HG03442 (cell line): ENCODE results near the gene NEBL.

Source experiments
- ATAC-seq: cut with Tn5 transposase; IDR thresholded peaks from one replicate; pipeline ENCODE4 v1.9.1; 2021; ENCODE audit warnings: mild to moderate bottlenecking, moderate library complexity; ENCODE audit not compliant: unreplicated experiment

Gene NEBL

DNA sequence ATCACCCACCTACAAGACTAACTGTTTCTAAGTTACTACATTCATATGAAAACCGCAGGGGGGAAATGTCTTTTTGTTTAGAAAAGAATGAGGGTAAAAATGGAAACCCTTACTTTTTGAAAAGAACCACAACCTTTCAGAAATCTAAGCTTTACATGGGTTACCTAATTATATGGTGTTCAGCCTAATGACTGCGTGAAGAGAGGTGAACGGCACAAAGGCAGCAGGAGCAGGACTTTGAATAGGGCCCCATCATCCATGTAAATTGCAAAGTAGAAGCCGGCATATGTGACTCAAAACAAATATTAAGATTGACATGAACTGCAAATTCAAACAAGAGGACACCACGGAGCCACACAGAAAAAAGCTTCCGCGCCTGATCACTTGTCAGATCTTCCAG, 25.1 kb downstream of the NEBL start:
- no peak for ATAC-seq

DNA sequence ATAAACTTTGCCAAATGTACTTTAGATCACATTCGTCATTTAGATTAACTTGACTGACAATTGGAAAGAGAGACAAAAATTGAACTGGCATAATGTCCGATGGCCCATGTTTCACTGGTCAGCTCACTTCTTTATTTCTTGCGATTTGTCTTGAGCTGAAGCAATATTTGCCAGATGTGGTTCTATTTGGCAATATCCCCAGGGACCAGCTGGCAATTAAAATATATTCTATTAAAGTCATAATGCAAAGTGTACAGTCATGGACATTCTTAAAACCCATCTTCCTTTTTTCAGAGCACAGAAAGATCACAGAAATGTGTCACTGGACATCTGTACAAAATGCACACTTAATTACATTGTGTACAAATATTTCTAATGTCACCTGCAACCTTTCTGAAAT, 26.3 kb downstream of the NEBL start:
- ATAC-seq: no peak

DNA sequence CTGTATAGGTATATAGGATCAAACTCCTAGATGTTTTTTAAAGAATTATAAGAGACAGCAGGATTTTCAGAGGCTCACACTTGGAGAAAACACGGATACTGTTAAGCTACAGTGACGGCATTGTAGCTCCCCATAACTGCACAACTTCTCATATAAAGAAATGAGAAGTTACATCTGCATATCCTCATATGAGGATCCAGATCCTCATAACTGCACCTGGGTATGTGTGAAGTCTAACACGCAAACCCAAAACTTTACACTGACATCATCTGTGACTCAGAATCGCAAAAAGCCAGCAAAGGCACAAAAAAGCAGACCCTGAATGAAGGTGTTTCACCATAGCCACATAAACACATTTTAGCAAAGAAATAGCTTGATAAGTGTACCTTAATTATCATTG, 34.1 kb downstream of the NEBL start:
- no peak for ATAC-seq

DNA sequence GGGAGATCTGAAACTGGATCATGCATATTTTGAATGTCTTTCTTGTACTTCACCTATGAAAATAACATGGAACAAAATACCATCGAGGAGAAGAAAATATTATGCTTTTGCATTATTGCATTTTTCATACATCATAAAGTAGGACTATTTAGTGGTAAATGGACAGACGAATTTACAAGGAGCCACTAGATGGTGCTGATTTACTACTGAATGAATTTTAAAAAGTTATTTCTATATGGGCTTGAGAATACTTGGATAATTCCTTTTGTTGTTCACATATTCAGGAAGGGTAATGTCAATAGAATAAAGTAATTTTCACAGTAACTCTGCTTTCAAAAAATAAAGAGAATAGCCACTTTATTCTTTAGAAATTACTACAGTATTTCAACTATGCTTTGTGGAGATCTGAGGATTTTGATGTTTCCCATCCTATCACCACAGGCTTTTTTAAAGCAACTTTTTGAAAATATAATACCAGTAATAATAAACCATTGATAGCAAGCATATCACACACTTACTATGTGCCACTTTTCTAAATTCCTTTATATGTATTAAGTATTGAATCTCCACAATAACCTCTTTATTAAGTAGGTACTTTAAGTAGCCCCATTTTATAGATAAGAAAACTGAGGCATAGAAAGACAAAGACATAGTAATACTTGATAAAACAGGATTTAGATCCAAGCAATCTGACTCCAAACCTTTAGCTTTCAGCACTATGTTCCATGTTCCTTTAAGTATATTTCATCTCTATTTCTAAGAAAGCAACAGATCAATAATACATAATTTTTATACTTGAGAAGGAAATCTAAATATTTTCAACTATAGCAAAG, 38.6 kb downstream of the NEBL start:
- ATAC-seq: no peak

DNA sequence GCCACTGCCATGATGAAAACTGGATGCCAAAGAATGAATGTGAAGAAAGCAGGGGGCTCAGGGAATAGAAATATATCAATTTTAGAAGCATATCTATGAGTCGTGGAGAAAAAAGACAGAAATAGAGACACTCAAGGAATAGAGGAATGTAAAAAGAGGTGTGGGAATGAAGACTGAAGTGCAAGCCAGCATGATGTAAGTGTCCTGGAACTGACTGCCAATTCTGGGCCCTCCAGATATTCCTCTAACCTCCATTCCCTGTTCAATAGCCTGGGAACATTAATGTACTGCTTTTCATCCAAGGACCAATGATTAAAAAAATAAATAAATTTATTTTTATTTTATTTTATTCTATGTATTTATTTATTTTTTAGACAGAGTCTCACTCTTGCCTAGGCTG, 40.6 kb downstream of the NEBL start:
- no peak for ATAC-seq

DNA sequence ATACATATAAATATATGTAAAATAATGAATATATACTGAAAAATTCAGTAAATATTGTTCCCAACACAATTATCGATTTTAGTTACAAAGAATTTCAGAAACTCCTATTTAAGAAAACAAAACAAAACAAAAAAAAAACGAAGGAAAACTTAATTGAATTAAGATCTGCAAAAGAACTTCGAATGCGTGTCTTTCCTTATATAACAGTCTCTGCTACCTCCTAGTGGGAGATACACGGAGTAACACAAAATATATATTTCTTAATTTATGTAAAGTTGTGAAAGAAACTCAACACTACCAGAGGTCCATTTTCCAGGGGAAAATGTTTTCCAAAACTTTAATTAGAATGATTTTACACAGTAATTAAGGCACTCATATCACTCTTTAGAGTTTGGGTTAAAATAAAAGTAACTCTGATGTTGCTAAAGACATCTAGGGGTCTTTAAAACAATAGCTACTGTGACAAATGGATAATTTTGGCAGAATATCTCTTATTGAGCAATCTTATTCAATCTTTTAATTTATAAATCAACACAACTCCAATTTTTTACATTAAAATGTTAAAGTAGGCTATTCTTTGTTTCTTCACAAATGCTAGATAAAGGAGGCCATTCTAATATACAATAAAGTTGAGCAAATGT, 41.6 kb downstream of the NEBL start:
- no peak for ATAC-seq

DNA sequence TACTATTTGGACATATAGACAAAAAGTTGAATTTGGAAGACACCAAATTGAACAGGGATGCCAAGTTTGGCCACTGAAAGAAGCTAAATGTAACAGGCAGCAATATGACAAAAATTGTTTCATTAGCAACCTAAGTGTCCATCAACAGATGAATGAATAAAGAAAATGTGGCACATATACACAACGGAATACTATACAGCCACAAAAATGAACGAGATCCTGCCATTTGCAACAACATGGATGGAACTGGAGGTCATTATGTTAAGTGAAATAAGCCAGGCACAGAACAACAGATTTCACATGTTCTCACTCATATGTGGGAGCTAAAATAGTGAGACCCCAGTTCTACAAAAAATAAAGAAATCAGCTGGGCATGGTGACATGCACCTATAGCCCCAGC, 43.8 kb downstream of the NEBL start:
- ATAC-seq: no peak

DNA sequence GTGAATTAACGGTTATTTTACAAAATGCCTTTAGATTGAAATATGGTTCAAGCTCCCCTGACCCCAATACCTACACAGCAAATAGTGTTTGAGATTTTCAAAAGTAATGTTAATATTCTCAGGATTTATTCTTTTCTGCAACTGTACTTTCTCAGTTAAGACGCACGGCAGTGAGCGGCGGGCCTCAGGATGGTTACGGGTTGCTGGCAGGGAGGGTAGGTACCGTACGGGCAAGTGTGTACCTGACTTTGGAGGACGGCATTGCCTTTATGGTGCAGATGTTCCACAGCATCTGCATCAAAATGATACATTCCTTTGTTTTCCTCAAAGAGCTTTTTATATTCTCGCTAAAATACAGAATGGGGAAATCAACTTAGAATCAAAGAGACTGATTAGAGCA, 44.8 kb downstream of the NEBL start:
- ATAC-seq: no peak

DNA sequence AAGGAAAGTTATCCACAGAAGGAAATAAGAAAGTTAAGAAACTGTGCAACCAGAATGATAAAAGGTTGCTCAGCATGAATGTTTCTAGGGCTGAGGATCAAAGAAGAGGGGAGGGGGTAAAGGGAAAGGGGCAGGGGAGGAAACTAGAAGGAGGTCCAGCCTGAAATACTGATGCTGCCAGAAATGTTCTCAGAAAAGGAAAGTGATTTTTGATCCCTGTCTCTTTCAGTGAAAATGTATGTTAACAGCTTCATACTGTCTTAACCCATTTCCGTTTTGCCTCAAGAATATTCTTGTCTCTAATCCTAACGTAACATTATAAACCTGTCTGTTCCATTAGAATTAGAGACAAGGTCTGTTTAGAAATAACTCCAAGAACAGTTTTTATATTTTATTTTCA, 49.6 kb downstream of the NEBL start:
- no peak for ATAC-seq

DNA sequence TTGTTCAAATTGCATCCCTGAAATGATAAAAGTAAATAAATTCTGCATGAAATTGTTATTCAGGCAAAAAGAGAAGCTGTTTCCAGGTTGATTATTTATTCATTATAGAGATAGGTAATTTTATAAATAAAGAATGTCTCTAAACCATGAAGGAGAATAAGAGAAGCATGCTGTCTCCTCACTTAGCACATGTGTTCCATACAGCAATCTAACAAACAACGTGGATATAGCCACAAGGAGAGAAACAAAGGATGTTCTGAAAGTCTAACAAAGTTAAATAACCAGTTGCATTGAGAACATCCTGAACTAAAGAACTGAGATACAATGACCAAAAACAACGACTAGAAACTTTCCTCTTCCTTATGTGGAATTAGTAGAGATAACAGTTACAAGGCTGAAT, 50.8 kb downstream of the NEBL start:
- ATAC-seq: no peak

DNA sequence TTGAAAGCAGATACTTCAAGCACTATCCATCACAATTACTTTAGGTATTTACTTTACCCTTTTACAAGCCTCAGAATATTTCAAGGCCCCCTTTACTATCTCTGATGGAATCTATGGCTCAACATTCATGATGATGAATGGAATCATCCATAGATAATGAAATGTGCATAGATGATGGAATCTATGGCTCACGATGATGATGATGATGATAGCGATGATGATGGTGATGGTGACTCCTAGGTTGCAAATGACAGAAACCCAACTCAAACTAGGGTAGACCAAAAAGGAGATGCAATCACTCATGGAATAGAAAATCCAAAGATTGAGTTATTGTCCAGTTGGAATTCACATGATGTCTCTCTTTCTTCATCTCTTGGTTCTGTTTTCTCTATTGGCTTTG, 55.7 kb downstream of the NEBL start:
- no peak for ATAC-seq

DNA sequence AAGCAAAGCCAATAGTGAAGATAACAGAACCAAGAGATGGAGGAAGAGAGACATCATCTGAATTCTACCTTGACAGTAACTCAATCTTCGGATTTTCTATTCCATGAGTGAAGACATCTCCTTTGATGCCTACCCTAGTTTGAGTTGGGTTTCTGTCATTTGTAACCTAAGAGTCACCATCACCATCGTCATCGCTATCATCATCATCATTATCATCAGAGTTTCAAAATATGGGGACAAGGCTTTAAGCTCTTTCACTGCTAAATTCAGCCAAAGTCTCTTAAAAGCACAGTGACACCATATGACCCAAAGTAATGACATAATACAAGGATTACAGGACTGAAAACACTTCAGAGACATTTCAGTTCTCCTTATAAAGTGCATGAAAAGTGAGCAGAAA, 57.2 kb downstream of the NEBL start:
- no peak for ATAC-seq

DNA sequence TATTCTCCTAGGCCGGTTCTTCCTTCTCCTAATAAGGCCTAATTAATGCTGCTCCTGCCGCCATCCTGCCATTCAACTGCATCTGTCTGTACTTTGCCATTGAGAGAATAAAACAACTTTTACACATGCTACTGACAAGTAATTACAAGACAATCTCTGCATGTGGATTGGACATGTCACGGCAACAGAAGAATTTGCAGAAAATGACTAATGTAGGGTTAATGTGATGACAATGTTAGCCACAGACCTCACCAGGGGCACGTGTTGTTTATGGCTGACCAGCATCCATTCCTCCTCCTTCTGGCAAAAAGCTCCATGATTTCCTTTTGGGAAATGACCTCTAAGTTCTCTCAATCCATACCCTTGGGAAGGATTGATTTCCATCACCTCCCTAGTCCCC, 58.0 kb downstream of the NEBL start:
- no peak for ATAC-seq

DNA sequence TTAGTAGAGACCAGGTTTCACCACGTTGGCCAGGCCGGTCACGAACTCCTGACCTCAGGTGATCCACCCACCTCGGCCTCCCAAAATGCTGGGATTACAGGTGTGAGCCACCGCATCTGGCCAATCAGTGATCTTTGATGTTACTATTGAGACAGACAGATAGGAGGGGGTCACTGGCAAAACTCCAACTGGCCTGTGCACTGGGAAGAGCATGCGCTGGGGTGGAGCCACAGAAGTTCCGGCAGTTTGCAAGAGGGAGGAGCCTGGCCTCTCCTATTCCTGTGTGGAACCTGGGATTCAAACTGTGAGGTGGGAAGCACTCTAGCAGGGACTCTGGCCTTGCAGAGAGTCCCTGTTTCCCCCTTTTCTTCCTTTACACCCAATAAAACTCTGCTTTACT, 60.7 kb downstream of the NEBL start:
- ATAC-seq: no peak

DNA sequence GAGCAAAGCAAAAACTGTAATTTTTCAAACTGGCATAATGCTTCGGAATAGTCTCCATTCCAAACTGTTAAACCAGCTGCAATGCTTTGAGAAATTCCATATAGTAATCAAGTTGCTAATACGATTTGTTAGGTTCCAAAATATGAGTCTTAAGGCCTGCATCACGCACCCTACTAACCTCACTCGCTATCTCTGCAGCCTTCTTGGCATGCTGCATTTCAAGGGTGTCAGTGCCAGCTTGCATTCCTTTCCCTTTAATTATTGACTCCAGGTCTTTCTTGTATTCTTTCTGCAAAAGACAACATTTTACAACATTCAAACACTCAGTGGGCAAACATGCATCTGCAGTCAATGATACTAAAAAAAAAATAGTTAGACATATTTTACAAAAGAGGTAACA, 61.8 kb downstream of the NEBL start:
- no peak for ATAC-seq

DNA sequence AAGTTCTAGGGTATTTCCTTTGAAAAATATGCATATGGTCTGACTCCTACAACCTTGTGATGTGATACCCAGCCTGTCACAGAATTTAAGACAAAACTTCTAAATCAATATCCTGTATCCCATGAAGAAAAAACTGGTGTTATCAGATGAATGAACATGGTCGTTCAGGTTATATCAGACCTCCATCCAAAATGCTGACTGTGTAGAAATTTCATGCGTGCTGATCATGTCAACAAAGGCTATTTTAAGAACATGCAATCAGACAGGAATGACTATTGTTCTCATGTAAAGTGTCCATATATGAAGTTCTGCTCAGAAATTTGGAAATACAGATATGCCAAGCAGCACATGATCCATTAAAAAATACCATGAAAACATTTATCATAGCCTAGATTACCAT, 62.3 kb downstream of the NEBL start:
- no peak for ATAC-seq

DNA sequence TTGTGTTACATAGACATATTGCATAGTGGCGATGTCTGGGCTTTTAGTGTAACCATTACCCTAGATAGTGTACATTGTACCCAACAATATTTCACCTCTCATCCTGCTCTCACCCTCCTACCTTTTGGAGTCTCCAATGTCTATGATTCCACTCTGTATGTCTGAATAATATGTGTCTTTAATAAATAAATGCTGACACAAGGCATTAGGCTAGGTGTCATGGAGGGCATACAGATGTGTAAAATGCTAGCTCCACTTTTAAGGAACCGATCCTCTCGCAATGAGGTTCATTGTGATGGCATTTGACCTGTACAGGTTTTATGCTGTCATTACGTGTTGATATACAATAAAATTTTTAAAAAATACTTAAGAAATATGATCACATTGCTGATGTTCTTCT, 74.3 kb downstream of the NEBL start:
- ATAC-seq: no peak

DNA sequence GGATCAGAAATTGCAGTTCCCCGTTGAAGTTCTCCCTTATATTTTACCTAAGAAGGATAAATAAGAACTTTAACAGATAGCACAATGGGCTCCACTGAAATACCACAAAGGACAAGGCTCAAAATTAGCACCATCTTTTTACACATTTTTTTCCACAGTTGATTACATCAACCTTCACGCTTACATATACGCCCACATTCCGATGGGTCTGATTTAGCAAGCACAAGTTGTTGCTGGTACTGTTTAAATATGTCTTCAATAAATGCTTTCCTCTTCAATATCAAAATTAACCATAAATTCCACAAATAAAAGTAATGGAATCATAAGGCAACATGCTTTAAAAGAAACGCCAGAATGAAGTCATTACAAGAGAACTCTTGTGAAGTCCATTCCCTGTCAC, 79.5 kb downstream of the NEBL start:
- ATAC-seq: no peak

DNA sequence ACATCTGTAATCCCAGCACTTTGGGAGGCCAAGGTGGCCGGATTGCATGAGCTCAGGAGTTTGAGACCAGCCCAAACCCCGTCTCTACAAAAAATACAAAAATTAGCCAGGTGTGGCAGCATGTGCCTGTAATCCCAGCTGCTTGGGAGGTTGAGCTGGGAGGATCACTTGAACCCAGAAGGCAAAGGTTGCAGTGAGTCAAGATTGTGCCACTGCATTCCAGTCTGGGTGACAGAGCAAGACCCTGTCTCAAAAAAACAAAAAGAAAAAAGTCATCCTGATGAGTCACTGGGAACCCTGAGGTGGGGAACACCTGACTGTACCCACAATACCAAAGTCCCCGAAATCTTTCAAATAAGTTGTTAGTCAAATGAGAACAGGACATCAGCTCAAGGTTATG, 80.0 kb downstream of the NEBL start:
- no peak for ATAC-seq

DNA sequence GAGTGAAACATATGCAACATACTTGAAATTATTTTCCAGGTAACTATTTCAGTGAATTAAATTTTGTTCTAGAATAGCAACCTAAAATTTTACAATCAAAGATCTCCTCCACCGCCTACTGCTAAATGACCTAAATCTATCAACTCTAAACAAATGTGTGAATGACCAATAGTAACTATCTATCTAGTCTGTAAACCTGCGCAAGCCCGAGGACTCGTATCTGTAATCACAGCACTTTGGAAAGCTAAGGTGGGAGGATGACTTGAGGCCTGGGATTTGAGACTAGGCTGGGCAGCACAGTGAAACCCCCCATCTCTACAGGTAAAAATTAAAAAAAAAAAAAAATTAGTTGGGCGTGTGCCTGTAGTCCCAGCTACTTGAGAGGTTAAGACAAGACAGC, 83.0 kb downstream of the NEBL start:
- no peak for ATAC-seq

DNA sequence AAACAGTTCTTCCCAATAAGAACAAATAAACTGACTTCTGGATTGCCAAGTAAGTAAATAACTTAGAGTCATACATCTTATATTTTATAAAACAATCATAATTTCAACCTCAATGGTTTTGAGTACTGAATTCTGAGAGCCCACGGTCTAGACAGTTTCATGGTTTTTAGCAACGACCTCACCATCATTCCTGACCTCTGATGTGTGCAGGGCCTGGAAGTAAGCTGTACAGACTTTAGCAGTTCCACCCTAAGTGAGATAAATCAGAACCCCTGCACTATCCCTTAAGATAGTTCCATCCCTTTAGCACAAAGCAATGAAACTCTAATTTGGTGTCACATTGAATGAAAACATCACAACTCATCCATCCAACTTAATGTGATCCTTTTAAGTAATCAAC, 86.0 kb downstream of the NEBL start:
- ATAC-seq: no peak

DNA sequence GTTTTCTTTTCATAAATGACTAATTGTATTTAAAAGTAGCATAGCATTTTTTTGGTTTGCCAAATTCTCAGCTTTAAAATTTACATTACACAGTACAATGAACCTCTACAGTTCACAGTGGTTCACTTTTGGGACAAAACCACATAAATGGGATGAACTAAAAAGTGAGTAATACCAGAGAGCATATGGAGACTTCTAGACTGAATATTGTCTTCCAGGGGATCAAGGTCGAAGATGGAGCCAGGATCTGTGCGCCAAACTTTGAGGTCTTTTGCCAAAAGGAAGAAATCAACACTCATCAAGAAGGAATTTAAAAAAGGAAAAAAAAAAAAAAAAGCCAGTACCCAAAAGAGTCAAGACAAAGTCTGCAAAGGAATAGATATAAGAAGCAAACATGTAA, 87.5 kb downstream of the NEBL start:
- ATAC-seq: no peak

DNA sequence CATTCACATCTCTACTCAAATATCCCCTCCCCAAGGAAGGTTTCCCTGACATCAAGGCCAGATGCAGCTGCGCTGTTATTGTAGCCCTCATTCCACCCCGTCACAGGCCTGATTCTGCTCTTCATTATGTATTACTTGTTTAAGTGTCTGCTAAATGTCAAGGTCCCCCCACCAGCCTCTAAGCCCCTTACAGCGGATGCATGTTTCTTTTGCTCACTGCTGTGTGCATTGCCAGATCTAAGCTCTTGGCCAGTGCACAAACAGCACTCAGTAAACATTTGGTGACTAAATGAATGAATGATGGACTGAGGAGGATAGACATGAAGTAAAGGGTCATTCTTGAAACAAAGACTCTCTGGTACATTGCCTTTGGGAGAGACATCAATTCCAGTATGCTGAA, 90.6 kb downstream of the NEBL start:
- ATAC-seq: no peak
